CD4-positive, alpha-beta T cell (primary cell): ENCODE results near the gene GRIK5. TPM values are rescaled to one million over a fixed set of nuclear protein-coding genes. Genes with fewer than 3 reads are reported as not detected.
"Not testable (repeated sequence)": the region's sequence is repeated elsewhere in the genome, so short reads cannot be mapped to it uniquely, and the experiment has no call there.

Experiments
- ATAC-seq: fragments of 200-7000 bp; cut with Tn5 transposase; one replicate; pipeline ENCODE4 v1.10.0; 2022; ENCODE audit warnings: mild to moderate bottlenecking; ENCODE audit not compliant: poor library complexity
- CTCF ChIA-PET: fragments of 350-600 bp; sonication (Branson Sonifier 250); formaldehyde crosslinking; loops from one replicate; lab custom pipeline; 2021; ENCODE audit warnings: antibody characterized with exemption, inconsistent platforms; lab: Charles Lee
- POLR2A ChIA-PET: fragments of 350-600 bp; sonication (Branson Sonifier 250); formaldehyde crosslinking; loops from one replicate; lab custom pipeline; 2021; ENCODE audit warnings: antibody characterized with exemption, inconsistent platforms; lab: Charles Lee
- DNase-seq, 14 experiments: peaks; one replicate each; pipeline ENCODE4 v3.0.0-alpha.2; 2013 to 2020; ENCODE audit warnings: mixed read lengths in 2 of 14
- H3K27ac ChIP-seq, 2 donors: one replicate each; pipeline versions ENCODE4 v1.5.1 to v1.7.0; 2013; ENCODE audit warnings: low read length in 2 of 2, low read depth in 1 of 2, mild to moderate bottlenecking in 1 of 2
- H3K27me3 ChIP-seq, 2 experiments: 1 replicate in 1 of 2; 2 replicates in 1 of 2; pipeline versions ENCODE4 v1.6.1 to v1.7.0; 2013; ENCODE audit warnings: low read length in 2 of 2, control low read depth in 1 of 2, mild to moderate bottlenecking in 1 of 2, moderate library complexity in 1 of 2; ENCODE audit not compliant: insufficient read depth in 2 of 2, control insufficient read depth in 1 of 2
- H3K36me3 ChIP-seq: one replicate; pipeline ENCODE4 v1.6.1; 2013; ENCODE audit warnings: low read length, control low read depth; ENCODE audit not compliant: insufficient read depth
- H3K4me1 ChIP-seq: one replicate; pipeline ENCODE4 v1.6.1; 2013; ENCODE audit warnings: low read length, control low read depth; ENCODE audit not compliant: insufficient read depth
- H3K4me3 ChIP-seq: one replicate; pipeline ENCODE4 v1.5.1; 2013; ENCODE audit warnings: mild to moderate bottlenecking, low read length, moderate library complexity
- H3K9me3 ChIP-seq, 2 experiments: 1 replicate in 1 of 2; 2 replicates in 1 of 2; pipeline versions ENCODE4 v1.6.1 to v1.7.0; 2013; ENCODE audit warnings: low read length in 2 of 2, mild to moderate bottlenecking in 2 of 2, control low read depth in 1 of 2, moderate library complexity in 1 of 2; ENCODE audit not compliant: control insufficient read depth in 1 of 2, insufficient read depth in 1 of 2
- H3K27ac Mint-ChIP-seq: one replicate; pipeline ENCODE4 v1.8.0; 2020; ENCODE audit warnings: mixed read lengths
- H3K27me3 Mint-ChIP-seq: one replicate; pipeline ENCODE4 v1.8.0; 2021; ENCODE audit warnings: mixed read lengths
- H3K36me3 Mint-ChIP-seq: one replicate; pipeline ENCODE4 v1.8.0; 2021; ENCODE audit warnings: low read depth, mixed read lengths
- H3K4me1 Mint-ChIP-seq: one replicate; pipeline ENCODE4 v1.8.0; 2021; ENCODE audit warnings: low read depth, mixed read lengths
- H3K4me3 Mint-ChIP-seq: one replicate; pipeline ENCODE4 v1.8.0; 2020; ENCODE audit warnings: mild to moderate bottlenecking, mixed read lengths
- H3K9me3 Mint-ChIP-seq: one replicate; pipeline ENCODE4 v1.8.0; 2020; ENCODE audit warnings: mixed read lengths
- intact Hi-C, 2 experiments: fragments of 100-400 bp; cut with DNase I in 1 of 2; cut with micrococcal nuclease in 1 of 2; formaldehyde crosslinking; loops; one replicate each; pipeline versions ENCODE4 v1.15.1 to v1.9.0; 2023 to 2025; cut with DNase I, micrococcal nuclease
- total RNA-seq, 174 experiments: library from RNA in 2 of 174; stranded (reverse) in 2 of 174; gene quantifications; one replicate each; pipeline ENCODE4 v1.2.3 and lab custom pipeline; 2021 to 2026
- TF ChIP-seq, protein P1 (sequence below): fragments of 200-600 bp; IDR thresholded peaks from one replicate; pipeline ENCODE4 v1.8.0; 2022; ENCODE audit warnings: antibody characterized with exemption, mild to moderate bottlenecking

The GRIK5 gene
- total RNA-seq, 2 experiments from 2014 or later = 0.66 to 0.75 TPM

DNA sequence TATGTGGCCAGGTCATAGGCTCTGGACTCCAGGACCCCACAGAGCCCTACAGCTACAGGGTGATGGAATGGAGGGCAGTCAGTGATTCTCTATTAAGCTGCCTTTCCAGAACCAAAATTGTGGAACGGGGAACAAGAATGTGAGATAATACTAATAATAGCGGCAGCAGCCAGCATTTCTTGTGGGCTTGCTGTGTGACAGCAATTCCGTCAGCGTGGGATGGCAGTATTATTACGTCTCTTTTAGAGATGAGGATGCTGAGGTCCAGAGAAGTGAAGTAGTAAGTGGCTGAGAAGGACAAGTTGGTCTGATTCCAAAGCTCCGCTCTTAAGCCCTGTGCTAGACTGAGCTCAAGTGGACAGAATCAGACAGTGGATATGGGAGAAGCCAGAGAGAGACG is 24.4 kb downstream of the GRIK5 start:
- intact Hi-C loops = no loop called here
- ChIA-PET POLR2A (no interaction called here), CTCF (no interaction called here)
- Histone ChIP-seq H3K27ac (no peak overlapping the region), H3K27me3 (no peaks in the 10 kb centered on the region), H3K36me3 (no peaks in the 10 kb centered on the region), H3K4me3 (no peak overlapping the region), H3K9me3 (no peaks in the 10 kb centered on the region), H3K4me1 (peaks cover 2% of the 10 kb centered on the region)
- TF ChIP-seq, protein P1, sequence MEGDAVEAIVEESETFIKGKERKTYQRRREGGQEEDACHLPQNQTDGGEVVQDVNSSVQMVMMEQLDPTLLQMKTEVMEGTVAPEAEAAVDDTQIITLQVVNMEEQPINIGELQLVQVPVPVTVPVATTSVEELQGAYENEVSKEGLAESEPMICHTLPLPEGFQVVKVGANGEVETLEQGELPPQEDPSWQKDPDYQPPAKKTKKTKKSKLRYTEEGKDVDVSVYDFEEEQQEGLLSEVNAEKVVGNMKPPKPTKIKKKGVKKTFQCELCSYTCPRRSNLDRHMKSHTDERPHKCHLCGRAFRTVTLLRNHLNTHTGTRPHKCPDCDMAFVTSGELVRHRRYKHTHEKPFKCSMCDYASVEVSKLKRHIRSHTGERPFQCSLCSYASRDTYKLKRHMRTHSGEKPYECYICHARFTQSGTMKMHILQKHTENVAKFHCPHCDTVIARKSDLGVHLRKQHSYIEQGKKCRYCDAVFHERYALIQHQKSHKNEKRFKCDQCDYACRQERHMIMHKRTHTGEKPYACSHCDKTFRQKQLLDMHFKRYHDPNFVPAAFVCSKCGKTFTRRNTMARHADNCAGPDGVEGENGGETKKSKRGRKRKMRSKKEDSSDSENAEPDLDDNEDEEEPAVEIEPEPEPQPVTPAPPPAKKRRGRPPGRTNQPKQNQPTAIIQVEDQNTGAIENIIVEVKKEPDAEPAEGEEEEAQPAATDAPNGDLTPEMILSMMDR = no peak
- H3K9me3 Mint-ChIP-seq = no peaks in the 10 kb centered on the region
- no peak overlapping the region for H3K4me3 Mint-ChIP-seq
- no peaks in the 10 kb centered on the region for H3K4me1 Mint-ChIP-seq
- no peaks in the 10 kb centered on the region for H3K36me3 Mint-ChIP-seq
- no peak for DNase-seq
- H3K27me3 Mint-ChIP-seq = no peaks in the 10 kb centered on the region
- H3K27ac Mint-ChIP-seq = no peak overlapping the region
- no peak for ATAC-seq

DNA sequence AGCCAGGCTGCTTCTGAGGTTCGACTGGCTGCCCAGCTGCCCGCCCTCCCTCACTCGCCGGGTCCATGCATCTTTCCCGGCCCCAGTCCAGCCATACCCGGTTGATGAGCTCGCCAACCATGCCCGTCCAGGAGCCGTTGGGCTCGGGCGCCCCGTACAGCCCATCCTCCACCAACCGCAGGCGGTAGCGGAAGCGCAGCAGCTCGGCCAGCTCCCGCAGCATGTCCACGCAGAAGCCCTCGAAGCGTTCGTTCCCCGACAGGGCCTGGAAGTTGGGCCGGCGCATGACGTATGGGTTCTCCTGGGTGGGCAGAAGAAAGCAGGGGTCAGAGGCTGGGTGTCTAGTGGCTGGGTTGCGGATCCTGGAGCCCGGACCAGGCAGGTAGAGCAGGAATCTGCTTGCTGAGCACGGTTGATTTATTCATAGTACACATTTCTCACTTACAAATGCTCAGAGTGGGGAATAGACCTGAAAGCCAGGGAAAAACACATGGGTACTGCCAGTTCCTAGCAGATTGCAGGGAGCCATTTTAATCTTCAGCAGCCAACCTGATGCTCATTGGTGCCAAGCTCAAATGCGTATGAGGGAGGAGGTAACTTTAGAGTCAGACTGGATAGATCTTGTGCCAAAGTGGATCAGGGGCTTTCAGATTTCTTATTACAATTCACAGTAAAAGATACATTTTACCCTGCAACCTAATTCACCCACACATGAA is 27.4 kb downstream of the GRIK5 start:
- Mint-ChIP-seq H3K9me3 (no peaks in the 10 kb centered on the region), H3K4me3 (no peak overlapping the region), H3K36me3 (no peaks in the 10 kb centered on the region), H3K27ac (no peak overlapping the region), H3K4me1 (no peaks in the 10 kb centered on the region), H3K27me3 (no peaks in the 10 kb centered on the region)
- intact Hi-C loops = no loop called here
- DNase-seq (no peak), ATAC-seq (no peak)
- POLR2A ChIA-PET = no interaction called here
- Histone ChIP-seq H3K4me1 (no peaks in the 10 kb centered on the region), H3K27me3 (peaks cover 0 to 2% of the 10 kb centered on the region in 2 experiments), H3K4me3 (no peak overlapping the region), H3K36me3 (no peaks in the 10 kb centered on the region), H3K27ac (no peak overlapping the region), H3K9me3 (no peaks in the 10 kb centered on the region)
- CTCF ChIA-PET = interaction anchor here (1.0 kb wide), 1 partner anchor 8 kb away, joined by 3 read pairs; no protein-coding TSS in a partner anchor
- TF ChIP-seq, protein P1 = no peak

DNA sequence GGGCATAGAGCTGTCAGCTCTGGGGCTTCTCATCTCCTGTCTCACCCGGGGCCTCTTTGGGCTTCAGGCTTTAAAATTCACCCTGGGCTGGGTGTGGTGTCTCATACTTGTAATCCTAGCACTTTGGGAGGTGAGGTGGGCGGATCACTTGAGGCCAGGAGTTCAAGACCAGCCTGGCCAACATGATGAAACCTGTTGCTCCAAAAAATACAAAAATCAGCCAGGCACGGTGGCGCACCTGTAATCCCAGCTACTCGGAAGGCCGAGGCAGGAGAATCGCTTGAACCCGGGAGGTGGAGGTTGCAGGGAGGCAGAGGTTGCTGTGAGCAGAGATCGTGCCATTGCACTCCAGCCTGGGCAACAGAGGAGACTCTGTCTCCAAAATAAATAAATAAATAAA is 29.5 kb downstream of the GRIK5 start:
- H3K4me3 Mint-ChIP-seq, H3K36me3 Mint-ChIP-seq, H3K27ac Mint-ChIP-seq, CTCF ChIA-PET, H3K9me3 ChIP-seq, H3K27me3 ChIP-seq, H3K9me3 Mint-ChIP-seq, intact Hi-C loops, H3K27me3 Mint-ChIP-seq, H3K4me1 Mint-ChIP-seq, H3K4me1 ChIP-seq, POLR2A ChIA-PET, DNase-seq, H3K4me3 ChIP-seq, H3K27ac ChIP-seq, ATAC-seq, H3K36me3 ChIP-seq: not testable (repeated sequence)

DNA sequence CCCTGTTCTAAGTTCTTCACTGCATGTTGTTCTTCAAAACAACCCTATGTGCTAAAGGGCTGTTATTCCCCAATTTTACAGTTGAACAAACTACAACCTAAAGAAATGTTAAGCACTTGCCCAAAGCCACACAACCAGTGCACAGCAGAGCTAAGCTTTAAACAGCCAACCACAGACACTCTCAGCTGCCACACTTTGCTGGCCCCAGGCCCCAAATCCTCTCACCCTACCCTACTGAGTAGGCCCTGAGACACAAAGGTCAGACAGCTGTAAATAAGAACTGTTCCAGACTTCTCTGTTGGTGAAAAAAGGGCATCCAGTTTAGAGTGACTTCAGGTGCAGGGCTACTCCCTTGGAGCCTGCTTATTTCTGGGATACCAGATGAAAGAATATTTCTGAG is 30.0 kb downstream of the GRIK5 start:
- H3K36me3 ChIP-seq = no peaks in the 10 kb centered on the region
- no peaks in the 10 kb centered on the region for H3K9me3 ChIP-seq
- H3K4me1 ChIP-seq = peaks cover under 1% of the 10 kb centered on the region
- H3K36me3 Mint-ChIP-seq = no peaks in the 10 kb centered on the region
- H3K27ac Mint-ChIP-seq = no peak overlapping the region
- peaks cover 0 to 2% of the 10 kb centered on the region in 2 experiments for H3K27me3 ChIP-seq
- CTCF ChIA-PET = no interaction called here
- H3K9me3 Mint-ChIP-seq = no peaks in the 10 kb centered on the region
- H3K4me3 ChIP-seq = no peak overlapping the region
- no peak for DNase-seq
- H3K4me3 Mint-ChIP-seq = no peak overlapping the region
- no peak for ATAC-seq
- no peaks in the 10 kb centered on the region for H3K4me1 Mint-ChIP-seq
- H3K27ac ChIP-seq = no peak overlapping the region
- TF ChIP-seq, protein P1 = no peak
- H3K27me3 Mint-ChIP-seq = no peaks in the 10 kb centered on the region
- POLR2A ChIA-PET = no interaction called here
- intact Hi-C loops = no loop called here
